ENCODE data around the gene DISP3. TPM values are rescaled to one million over a fixed set of nuclear protein-coding genes. Genes with fewer than 3 reads are reported as not detected.
"Not testable (repeated sequence)": the region's sequence is repeated elsewhere in the genome, so short reads cannot be mapped to it uniquely, and the experiment has no call there.

The DISP3 gene
- total RNA-seq, 1 donor from 2014 or later, result 0.12 TPM

DNA sequence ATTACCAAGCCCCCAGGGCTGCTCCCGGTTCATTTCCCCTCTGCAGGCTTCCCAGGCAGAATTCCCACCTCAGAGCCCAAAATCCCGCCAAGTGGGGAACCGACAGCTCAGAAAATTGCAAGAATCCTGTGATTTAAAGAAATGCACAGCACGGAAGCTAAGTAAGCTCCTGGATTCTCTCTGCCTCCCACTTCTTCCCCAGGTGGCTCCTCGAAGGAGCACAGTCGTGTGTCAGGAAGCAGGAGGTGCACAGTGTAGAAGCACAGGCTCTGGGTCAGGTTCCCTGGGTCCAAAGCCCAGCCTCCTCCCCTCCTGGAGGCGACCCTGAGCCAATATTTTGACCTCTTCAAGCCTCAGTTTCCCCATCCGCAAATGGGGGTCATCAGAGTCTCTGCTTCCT lies 100.6 kb downstream of the DISP3 start:
- intact Hi-C loops (cut with DNase I), result no loop called here
- Histone ChIP-seq H3K27me3 (ENCODE audit: low read depth) (peaks cover 9% of the 10 kb centered on the region), H3K4me1 (no peaks in the 10 kb centered on the region), H3K27ac (no peak overlapping the region), H3K9me3 (no peaks in the 10 kb centered on the region), H3K36me3 (no peaks in the 10 kb centered on the region), H3K4me3 (no peak overlapping the region)
- DNase-seq (no peak), ATAC-seq (no peak)
- TF ChIP-seq, protein P1, sequence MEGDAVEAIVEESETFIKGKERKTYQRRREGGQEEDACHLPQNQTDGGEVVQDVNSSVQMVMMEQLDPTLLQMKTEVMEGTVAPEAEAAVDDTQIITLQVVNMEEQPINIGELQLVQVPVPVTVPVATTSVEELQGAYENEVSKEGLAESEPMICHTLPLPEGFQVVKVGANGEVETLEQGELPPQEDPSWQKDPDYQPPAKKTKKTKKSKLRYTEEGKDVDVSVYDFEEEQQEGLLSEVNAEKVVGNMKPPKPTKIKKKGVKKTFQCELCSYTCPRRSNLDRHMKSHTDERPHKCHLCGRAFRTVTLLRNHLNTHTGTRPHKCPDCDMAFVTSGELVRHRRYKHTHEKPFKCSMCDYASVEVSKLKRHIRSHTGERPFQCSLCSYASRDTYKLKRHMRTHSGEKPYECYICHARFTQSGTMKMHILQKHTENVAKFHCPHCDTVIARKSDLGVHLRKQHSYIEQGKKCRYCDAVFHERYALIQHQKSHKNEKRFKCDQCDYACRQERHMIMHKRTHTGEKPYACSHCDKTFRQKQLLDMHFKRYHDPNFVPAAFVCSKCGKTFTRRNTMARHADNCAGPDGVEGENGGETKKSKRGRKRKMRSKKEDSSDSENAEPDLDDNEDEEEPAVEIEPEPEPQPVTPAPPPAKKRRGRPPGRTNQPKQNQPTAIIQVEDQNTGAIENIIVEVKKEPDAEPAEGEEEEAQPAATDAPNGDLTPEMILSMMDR (IDR thresholded peaks at IDR 0.05), result no peak

DNA sequence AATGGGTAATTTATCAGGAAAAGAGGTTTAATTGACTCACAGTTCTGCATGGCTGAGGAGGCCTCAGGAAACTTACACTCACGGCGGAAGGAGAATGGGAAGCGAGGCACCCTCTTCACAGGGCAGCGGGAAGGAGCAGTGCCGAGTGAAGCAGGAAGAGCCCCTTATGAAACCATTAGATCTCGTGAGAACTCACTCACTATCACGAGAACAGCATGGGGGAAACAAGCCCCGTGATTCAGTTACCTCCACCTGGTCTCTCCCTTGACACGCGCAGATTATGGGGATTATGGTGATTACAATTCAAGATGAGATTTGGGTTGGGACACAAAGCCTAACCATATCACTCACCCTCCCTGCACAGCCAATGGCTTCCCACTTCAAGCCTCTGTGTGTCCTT lies 101.1 kb downstream of the DISP3 start:
- H3K27me3 ChIP-seq (ENCODE audit: low read depth); H3K9me3 ChIP-seq; intact Hi-C loops (cut with DNase I); H3K4me3 ChIP-seq; H3K36me3 ChIP-seq; H3K27ac ChIP-seq; H3K4me1 ChIP-seq; DNase-seq; ATAC-seq: not testable (repeated sequence)

DNA sequence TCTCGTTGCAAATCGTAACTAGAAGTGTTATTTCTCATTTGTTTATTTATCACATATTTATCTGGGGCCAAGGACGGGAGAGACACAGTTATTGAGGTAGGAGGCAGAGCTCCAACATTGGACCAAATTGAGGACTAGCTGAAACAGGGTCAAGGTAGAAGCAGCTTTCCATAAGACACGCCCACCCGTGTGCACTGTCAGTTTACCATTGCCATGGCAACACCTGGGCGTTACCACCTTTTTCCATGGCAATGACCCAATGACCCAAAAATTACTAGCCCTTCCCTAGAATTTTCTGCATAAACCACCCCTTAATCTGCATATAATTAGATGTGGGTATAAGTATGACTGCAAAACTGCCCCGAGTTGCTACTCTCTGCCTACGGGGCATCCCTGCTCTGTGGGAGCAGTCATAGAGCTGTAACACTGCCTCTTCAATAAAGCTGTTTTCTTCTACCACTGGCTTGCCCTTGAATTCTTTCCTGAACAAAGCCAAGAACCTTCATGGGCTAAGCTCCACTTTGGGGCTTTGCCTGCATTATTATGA lies 102.6 kb downstream of the DISP3 start:
- no peaks in the 10 kb centered on the region for H3K36me3 ChIP-seq
- intact Hi-C loops (cut with DNase I), result no loop called here
- H3K4me1 ChIP-seq, result no peaks in the 10 kb centered on the region
- TF ChIP-seq, protein P1 (IDR thresholded peaks at IDR 0.05), result no peak
- no peak overlapping the region for H3K4me3 ChIP-seq
- no peak for ATAC-seq
- H3K27me3 ChIP-seq (ENCODE audit: low read depth), result peaks cover 14% of the 10 kb centered on the region
- no peaks in the 10 kb centered on the region for H3K9me3 ChIP-seq
- no peak overlapping the region for H3K27ac ChIP-seq
- DNase-seq, result no peak

DNA sequence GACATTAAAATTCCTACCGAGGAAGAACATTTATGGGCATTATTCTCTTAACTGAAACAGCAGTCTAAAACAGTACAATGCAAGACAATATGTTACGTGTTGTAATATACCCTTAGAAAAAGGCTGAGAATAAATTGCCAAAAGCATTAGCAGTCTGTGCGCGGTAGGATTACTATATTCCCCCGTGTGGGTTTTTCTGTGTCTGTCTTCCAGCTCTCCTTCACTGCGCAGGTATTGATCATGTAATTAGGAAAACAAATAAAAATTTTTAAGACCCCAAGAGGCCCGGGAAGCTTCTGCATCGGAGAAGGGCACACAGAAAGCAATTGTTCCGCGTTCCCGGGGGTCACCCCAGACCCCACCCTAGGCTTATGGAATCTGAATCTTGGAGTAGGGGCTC lies 106.4 kb downstream of the DISP3 start:
- no peaks in the 10 kb centered on the region for H3K9me3 ChIP-seq
- no peaks in the 10 kb centered on the region for H3K36me3 ChIP-seq
- intact Hi-C loops (cut with DNase I), result no loop called here
- ATAC-seq (no peak), DNase-seq (no peak)
- TF ChIP-seq, protein P1 (IDR thresholded peaks at IDR 0.05), result no peak
- H3K27ac ChIP-seq, result no peak overlapping the region
- H3K4me1 ChIP-seq, result no peaks in the 10 kb centered on the region
- H3K4me3 ChIP-seq, result no peak overlapping the region
- peaks cover 8% of the 10 kb centered on the region for H3K27me3 ChIP-seq (ENCODE audit: low read depth)

Other genes with a start within 250 kb of the DISP3 start
- gene MTOR, start 216.6 kb upstream of the DISP3 start, total RNA-seq, result 33.7 TPM
- 10.5 TPM for gene UBIAD1, start 206.0 kb upstream of the DISP3 start, total RNA-seq
- 13.4 TPM for gene FBXO2, start 175.3 kb downstream of the DISP3 start, total RNA-seq
- gene FBXO44, start 175.7 kb downstream of the DISP3 start, total RNA-seq, result 18.4 TPM
- 21.2 TPM for gene FBXO6, start 185.0 kb downstream of the DISP3 start, total RNA-seq
- gene MAD2L2, start 202.0 kb downstream of the DISP3 start, total RNA-seq, result 20.8 TPM
- 0.24 TPM for gene DRAXIN, start 212.6 kb downstream of the DISP3 start, total RNA-seq